ENCODE results near the gene AACS. TPM values are rescaled to one million over a fixed set of nuclear protein-coding genes. Genes with fewer than 3 reads are reported as not detected.

Gene AACS
- total RNA-seq, 1 donor: 44.9 TPM

DNA sequence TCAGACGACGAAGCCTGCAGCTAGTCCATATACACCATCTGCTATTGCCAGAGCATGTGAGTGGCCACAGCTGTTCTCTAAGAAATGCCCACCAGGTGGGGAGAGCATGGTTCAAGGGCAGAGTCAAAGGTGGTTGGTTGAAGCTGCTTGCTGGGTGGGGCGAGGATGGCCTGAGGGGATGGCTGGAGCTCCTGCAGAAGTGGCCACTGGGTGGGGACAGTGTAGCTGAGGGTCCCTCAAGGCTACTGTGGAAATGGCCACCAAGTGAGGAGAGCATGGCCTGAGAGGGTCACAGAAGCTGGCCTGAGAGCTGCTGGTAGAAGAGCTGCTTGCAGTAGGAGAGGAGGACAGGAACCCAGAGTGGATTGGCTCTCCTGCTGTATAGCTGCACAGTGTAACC lies 102.4 kb downstream of the AACS start:
- DNase-seq (ENCODE audit: low read depth): no peak
- no peak overlapping the region for H3K4me3 ChIP-seq (ENCODE audit: low read depth, low read length)
- TF ChIP-seq, protein P1, sequence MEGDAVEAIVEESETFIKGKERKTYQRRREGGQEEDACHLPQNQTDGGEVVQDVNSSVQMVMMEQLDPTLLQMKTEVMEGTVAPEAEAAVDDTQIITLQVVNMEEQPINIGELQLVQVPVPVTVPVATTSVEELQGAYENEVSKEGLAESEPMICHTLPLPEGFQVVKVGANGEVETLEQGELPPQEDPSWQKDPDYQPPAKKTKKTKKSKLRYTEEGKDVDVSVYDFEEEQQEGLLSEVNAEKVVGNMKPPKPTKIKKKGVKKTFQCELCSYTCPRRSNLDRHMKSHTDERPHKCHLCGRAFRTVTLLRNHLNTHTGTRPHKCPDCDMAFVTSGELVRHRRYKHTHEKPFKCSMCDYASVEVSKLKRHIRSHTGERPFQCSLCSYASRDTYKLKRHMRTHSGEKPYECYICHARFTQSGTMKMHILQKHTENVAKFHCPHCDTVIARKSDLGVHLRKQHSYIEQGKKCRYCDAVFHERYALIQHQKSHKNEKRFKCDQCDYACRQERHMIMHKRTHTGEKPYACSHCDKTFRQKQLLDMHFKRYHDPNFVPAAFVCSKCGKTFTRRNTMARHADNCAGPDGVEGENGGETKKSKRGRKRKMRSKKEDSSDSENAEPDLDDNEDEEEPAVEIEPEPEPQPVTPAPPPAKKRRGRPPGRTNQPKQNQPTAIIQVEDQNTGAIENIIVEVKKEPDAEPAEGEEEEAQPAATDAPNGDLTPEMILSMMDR (IDR thresholded peaks at IDR 0.05; ENCODE audit: insufficient read depth, low read depth, low read length): no peak

- TF ChIP-seq, protein P1 (IDR thresholded peaks at IDR 0.05; ENCODE audit: insufficient read depth, low read depth, low read length): no peak
- H3K4me3 ChIP-seq (ENCODE audit: low read depth, low read length): no peak overlapping the region
These were observed 104.2 kb downstream of the AACS start for GRCh38 chr12:125169451-125169850.

GRCh38 chr12:125169870-125170269 lies 104.6 kb downstream of the AACS start:
- TF ChIP-seq, protein P1 (IDR thresholded peaks at IDR 0.05; ENCODE audit: insufficient read depth, low read depth, low read length): no peak
- DNase-seq (ENCODE audit: low read depth): no peak
- no peak overlapping the region for H3K4me3 ChIP-seq (ENCODE audit: low read depth, low read length)

More at GRCh38 chr12:125169451-125169850, 104.2 kb downstream of the AACS start:
- no peak for DNase-seq (ENCODE audit: low read depth)

- H3K4me3 ChIP-seq (ENCODE audit: low read depth, low read length): no peak overlapping the region
- TF ChIP-seq, protein P1 (IDR thresholded peaks at IDR 0.05; ENCODE audit: insufficient read depth, low read depth, low read length): no peak
- DNase-seq (ENCODE audit: low read depth): no peak
These were observed 106.0 kb downstream of the AACS start for GRCh38 chr12:125171267-125171666.

- no peak for DNase-seq (ENCODE audit: low read depth)
- H3K4me3 ChIP-seq (ENCODE audit: low read depth, low read length): no peak overlapping the region
- TF ChIP-seq, protein P1 (IDR thresholded peaks at IDR 0.05; ENCODE audit: insufficient read depth, low read depth, low read length): no peak
These were observed 107.1 kb downstream of the AACS start for GRCh38 chr12:125172231-125172850.

- no peak overlapping the region for H3K4me3 ChIP-seq (ENCODE audit: low read depth, low read length)
- TF ChIP-seq, protein P1 (IDR thresholded peaks at IDR 0.05; ENCODE audit: insufficient read depth, low read depth, low read length): no peak
- DNase-seq (ENCODE audit: low read depth): no peak
These were observed 110.3 kb downstream of the AACS start for GRCh38 chr12:125175576-125175975.

GRCh38 chr12:125178222-125178621 lies 113.0 kb downstream of the AACS start:
- TF ChIP-seq, protein P1 (IDR thresholded peaks at IDR 0.05; ENCODE audit: insufficient read depth, low read depth, low read length): no peak

More at GRCh38 chr12:125178222-125178621, 113.0 kb downstream of the AACS start:
- no peak overlapping the region for H3K4me3 ChIP-seq (ENCODE audit: low read depth, low read length)
- no peak for DNase-seq (ENCODE audit: low read depth)
